ENCODE measurements around the gene ARHGAP25.

ARHGAP25 gene

DNA sequence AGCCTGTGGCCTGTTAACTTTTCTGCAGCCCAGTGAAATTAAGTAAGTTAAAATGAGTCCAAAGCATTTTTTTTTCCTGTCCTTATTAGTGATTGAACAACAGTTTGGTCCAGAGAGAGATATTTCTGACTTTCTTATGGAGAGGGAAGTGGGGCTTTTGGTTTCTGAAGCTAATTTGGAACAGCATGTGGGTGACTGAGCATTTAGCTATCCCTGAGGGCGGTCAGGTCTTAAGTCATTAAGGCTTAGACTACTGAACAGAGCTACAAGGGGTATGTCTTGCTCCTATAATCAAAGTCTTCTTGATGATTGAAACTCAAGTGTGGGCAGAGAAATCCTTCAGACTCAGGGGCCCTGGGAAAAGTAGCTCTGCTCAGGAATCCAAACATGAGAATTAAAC is 14.0 kb downstream of the ARHGAP25 start:
- DNase-seq (ENCODE audit: low read depth) = no peak
- in situ Hi-C loops (cut with HindIII; ENCODE audit: low sequenced_read_pairs) = no loop called here
- TF ChIP-seq, protein P1, sequence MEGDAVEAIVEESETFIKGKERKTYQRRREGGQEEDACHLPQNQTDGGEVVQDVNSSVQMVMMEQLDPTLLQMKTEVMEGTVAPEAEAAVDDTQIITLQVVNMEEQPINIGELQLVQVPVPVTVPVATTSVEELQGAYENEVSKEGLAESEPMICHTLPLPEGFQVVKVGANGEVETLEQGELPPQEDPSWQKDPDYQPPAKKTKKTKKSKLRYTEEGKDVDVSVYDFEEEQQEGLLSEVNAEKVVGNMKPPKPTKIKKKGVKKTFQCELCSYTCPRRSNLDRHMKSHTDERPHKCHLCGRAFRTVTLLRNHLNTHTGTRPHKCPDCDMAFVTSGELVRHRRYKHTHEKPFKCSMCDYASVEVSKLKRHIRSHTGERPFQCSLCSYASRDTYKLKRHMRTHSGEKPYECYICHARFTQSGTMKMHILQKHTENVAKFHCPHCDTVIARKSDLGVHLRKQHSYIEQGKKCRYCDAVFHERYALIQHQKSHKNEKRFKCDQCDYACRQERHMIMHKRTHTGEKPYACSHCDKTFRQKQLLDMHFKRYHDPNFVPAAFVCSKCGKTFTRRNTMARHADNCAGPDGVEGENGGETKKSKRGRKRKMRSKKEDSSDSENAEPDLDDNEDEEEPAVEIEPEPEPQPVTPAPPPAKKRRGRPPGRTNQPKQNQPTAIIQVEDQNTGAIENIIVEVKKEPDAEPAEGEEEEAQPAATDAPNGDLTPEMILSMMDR (IDR thresholded peaks at IDR 0.05; ENCODE audit: low read depth, low read length, missing control alignments) = no peak
- no peak overlapping the region for H3K4me3 ChIP-seq (ENCODE audit: low read depth, low read length)

DNA sequence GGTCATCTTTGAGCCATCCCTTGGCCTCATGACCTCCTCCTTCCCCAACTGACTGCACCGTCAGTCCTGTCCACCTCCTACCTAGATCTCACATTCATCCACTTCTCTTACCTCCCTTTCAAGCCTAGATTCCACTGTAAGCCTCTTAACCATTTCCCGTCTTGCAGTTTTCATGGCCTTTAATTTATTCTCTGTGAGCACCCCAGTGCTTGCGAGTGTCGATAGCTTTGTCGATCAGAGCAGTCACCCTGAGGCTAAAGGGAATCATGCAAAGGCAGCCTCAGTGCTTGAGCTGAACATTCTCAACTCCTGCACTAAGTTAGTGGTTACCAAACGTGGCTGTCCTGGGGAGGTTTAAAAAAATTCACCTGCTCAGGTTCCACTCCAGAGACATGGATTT is 14.7 kb downstream of the ARHGAP25 start:
- TF ChIP-seq, protein P1 (IDR thresholded peaks at IDR 0.05; ENCODE audit: low read depth, low read length, missing control alignments) = no peak
- in situ Hi-C loops (cut with HindIII; ENCODE audit: low sequenced_read_pairs) = no loop called here
- H3K4me3 ChIP-seq (ENCODE audit: low read depth, low read length) = no peak overlapping the region
- no peak for DNase-seq (ENCODE audit: low read depth)

DNA sequence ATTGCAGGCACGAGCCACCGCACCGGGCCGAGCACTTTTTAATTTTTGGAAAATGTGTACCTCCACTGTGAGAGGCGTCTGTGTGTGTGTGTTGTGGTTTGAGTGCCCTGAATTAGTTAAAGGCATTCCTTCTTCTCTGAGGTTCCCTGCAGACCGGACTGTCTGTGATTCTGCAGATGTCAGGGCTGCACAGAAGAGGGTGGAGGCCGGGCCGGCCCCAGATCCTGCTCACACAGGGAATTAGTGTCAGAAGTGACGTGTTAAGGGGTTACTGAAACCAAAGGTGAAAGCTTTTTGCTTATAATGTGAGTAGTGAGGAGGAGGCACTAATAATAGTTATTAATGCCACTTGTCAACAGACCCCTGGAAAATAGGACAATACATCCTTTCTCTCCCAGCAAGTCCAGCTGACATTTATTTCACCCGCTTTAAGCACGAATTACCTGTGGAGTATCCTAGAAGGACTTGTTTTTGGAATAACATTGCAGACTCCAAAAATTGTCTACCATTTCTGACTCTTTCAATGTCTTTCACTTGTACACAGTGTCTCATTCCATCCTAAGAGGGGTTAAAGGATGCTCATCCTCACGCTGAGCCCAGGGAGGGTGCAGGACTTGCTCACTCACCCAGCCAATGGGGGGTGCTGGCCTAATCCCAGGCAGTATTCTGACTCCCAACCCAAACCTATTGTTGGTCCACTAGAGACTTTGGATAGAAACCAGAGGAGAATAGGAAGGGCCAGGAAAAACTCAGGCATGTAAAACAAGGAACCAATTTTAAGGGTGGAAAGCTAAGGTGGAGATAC is 16.2 kb downstream of the ARHGAP25 start:
- in situ Hi-C loops (cut with HindIII; ENCODE audit: low sequenced_read_pairs) = no loop called here
- H3K4me3 ChIP-seq (ENCODE audit: low read depth, low read length) = no peak overlapping the region
- no peak for DNase-seq (ENCODE audit: low read depth)
- TF ChIP-seq, protein P1 (IDR thresholded peaks at IDR 0.05; ENCODE audit: low read depth, low read length, missing control alignments) = no peak

DNA sequence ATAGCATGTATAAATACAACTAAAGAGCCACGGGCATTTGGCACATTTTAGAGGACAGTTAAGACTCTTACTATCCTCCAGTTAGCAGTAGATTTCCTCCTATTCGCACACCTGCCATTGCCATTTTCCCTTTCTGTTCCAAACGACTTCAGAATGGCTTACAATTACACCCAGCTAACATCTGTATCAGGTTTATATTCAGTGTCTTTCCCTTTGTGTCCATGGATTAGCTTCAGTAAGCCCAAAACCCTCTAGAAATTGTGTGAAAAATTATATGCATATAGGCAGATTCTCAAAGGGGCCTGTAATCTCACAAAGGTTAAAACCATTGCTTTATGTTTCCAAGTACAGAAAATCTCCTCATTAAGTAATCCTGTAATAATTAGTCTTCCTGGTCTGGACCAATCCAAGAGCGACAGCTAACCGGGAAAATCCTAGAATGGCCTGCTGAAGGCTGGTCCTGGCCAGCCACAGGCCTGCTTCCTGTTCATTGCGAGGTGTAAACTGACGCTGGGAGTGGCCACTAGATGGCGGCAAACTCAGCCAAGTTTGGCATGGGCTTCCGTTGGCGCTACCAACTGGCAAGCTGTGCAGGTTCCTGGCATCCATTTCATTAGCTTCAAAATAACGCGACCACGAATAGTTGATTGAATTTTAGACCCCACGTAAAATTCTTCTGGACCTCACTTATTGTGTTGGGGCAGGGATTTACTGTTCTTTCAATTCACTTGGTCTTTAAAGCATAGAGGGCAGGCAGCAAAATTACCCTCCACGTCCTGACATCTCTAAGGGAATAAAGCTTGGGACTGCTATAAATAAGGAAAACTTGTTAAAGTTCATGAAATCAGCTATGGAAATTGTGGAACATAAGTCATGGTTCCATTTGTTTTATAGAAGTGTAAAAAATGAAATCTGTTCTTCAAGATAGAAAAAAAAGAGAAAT is 17.1 kb downstream of the ARHGAP25 start:
- in situ Hi-C loops (cut with HindIII; ENCODE audit: low sequenced_read_pairs) = no loop called here
- peak; percentile 76 for DNase-seq (ENCODE audit: low read depth)
- TF ChIP-seq, protein P1 (IDR thresholded peaks at IDR 0.05; ENCODE audit: low read depth, low read length, missing control alignments) = peak; percentile 95
- H3K4me3 ChIP-seq (ENCODE audit: low read depth, low read length) = no peak overlapping the region

DNA sequence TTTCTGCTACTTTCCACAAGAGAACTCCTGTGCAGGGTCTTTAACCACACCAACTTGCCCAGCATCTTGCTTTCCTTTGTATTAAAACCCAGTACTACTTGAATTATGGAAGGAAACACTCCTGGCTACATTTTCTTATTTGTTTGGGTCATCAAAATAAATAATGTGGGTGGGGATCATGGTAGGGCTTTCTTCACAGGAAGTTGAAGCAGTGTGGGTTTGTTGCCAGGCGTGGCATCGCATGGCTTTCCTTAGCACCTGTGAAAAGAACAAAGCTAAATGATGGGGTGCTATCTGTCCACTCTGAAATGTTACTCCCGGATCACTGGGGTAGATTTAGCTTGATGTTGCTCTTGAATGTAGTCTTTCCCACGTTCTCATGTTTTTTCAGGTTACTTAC is 18.7 kb downstream of the ARHGAP25 start:
- DNase-seq (ENCODE audit: low read depth) = no peak
- TF ChIP-seq, protein P1 (IDR thresholded peaks at IDR 0.05; ENCODE audit: low read depth, low read length, missing control alignments) = no peak
- in situ Hi-C loops (cut with HindIII; ENCODE audit: low sequenced_read_pairs) = no loop called here
- H3K4me3 ChIP-seq (ENCODE audit: low read depth, low read length) = no peak overlapping the region

DNA sequence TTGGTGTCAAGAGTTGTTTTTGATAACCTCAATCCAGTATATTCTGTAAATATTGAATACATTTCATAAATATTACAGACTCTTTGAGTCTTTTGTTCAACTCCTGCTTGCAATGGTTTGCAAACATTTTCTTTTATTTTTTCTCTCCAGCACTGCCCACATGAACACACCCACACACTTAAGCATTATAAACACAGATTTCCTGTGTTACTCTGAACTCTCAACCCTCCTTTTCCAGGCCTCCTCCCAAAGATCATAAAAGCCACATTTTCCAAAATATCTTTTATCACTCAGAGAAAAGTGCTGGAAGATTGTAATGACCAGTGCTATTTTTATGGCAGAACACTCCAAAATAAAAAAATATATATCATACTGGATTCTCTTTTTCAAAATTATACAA is 20.5 kb downstream of the ARHGAP25 start:
- DNase-seq (ENCODE audit: low read depth) = no peak
- in situ Hi-C loops (cut with HindIII; ENCODE audit: low sequenced_read_pairs) = no loop called here
- H3K4me3 ChIP-seq (ENCODE audit: low read depth, low read length) = no peak overlapping the region
- TF ChIP-seq, protein P1 (IDR thresholded peaks at IDR 0.05; ENCODE audit: low read depth, low read length, missing control alignments) = no peak

All from astrocyte of the cerebellum (primary cell).